ENCODE results near the gene ITPR2. TPM values are rescaled to one million over a fixed set of nuclear protein-coding genes. Genes with fewer than 3 reads are reported as not detected.

The ITPR2 gene
- total RNA-seq, 4 donors from 2014 or later: 34.1 to 53.0 (median 41.0) TPM

DNA sequence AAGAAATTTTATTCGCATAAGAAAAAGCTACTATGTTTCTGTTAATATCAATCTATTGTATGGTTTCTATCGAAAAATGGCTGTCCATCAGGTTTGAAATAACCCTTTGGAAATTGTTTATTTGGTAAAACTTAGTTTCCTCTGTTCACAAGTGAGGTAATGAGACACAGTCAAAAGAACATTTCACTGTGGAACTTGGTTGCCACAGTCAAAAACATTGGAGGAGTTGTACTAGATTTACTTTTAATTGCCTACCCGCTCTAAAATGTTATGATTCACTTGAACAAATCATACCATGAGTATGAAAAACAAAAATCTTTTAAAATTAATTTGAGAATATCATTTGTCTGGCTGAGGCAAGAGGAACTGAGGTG, 46.5 kb downstream of the ITPR2 start:
- TF ChIP-seq CTCF (IDR thresholded peaks at IDR 0.05; ENCODE audit: low read depth): no peak

DNA sequence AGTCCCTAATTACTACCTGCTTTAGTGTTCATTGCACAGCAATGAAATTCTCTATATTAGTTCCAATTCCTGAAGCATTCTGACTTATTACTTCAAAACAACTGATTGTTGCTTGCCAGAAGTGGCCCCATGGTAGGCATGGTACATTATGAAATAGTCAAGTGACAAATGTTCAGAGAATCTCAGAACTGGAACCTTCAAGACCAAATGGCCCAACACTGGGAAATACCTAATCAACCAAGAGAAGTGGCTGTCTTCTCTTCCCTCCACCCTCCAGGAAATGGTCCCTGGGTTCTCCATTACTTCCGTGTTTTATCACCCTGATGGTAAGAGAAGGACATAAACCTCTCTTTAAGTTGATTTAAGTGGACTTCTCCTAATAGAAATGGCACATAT, 49.9 kb downstream of the ITPR2 start:
- TF ChIP-seq CTCF (IDR thresholded peaks at IDR 0.05; ENCODE audit: low read depth): no peak

DNA sequence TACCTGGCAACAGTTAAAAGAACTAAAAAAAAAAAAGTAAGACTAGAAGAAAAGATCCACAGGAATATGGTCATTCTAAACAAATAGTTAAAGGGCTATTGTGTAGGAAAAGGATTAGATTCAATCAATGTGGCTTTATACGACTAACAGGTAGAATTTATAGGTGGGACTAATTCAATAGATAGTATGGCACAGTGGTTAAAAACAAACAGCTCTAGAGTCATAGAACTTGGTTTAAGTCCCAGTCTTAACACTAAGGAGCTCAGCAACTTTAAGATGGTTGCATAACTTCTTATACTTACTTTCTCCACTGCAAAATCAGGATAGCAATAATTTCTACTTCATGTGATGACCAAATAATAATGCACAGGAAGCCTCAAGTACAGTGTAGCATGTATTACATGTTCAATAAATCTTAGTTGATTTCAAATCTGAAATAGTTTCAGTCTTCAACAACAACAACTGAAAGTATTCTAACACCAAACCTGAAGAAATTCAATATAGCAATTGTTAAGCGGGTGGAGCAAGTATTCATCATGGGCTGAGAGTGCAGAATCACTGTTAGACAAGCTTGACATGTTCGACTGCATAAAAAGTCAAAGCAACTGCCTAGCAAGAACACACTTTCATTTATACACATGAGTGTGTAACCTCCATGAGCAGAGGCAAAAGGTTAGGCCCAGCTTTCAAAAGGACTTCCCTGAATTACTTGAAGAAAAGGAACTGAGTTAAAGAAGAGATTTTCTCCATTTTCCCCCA, 50.4 kb downstream of the ITPR2 start:
- no peak for TF ChIP-seq CTCF (IDR thresholded peaks at IDR 0.05; ENCODE audit: low read depth)

DNA sequence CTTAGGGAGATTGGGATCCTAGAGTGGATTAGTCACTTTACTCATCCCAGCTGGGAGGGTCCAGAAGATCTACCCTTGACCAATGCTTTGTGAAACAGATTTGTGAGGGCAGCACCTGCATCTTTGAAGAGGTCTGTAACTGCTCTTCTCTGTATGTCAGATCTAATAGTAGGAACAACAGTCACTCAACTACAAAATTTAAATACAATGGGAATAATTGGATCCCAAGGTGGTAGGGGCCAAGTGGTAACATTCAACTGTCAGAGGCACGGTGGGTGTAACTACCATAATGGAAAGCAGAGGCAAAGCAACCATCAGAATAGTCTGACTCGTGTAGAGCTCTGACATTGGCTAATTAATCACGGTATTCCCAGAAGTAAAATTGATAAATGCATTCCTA, 55.8 kb downstream of the ITPR2 start:
- no peak for TF ChIP-seq CTCF (IDR thresholded peaks at IDR 0.05; ENCODE audit: low read depth)

GRCh38 chr12:26773313-26774104, 59.5 kb downstream of the ITPR2 start:
- TF ChIP-seq CTCF (IDR thresholded peaks at IDR 0.05; ENCODE audit: low read depth): no peak

- no peak for TF ChIP-seq CTCF (IDR thresholded peaks at IDR 0.05; ENCODE audit: low read depth)
These were observed 61.1 kb downstream of the ITPR2 start for GRCh38 chr12:26771861-26772260.

- no peak for TF ChIP-seq CTCF (IDR thresholded peaks at IDR 0.05; ENCODE audit: low read depth)
These were observed 62.5 kb downstream of the ITPR2 start for GRCh38 chr12:26770239-26771070.
